ENCODE results near the gene PTPN2. TPM values are rescaled to one million over a fixed set of nuclear protein-coding genes. Genes with fewer than 3 reads are reported as not detected.

PTPN2 gene
- total RNA-seq, 2 experiments from 2014 or later: 49.4 to 53.8 TPM

DNA sequence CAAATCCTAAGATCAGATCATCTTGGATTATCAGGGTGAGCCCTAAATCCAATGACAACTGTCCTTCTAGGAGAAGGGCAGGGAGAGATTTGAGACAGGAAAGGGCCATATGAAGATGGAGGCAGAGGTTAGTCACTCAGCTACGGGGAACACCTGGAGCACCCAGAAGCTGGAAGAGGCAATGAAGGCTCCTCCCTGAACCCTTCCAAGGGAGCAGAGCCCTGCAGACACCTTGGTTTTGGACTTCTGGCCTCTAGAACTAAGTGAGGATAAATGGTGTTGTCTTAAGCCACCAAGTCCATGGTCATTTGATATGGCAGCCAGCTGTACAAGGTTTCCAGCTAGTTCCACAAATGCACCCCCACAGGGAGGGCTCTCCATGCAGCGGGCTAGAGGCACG is 6.9 kb upstream of the PTPN2 start:
- H3K36me3 ChIP-seq (ENCODE audit: insufficient read depth, low read length): no peaks in the 10 kb centered on the region
- H3K4me1 ChIP-seq (ENCODE audit: insufficient read depth, low read length): no peaks in the 10 kb centered on the region
- H3K4me3 Mint-ChIP-seq: no peak overlapping the region
- no peak overlapping the region for H3K27ac Mint-ChIP-seq
- peaks cover 0 to 13% of the 10 kb centered on the region in 2 experiments for H3K27me3 ChIP-seq (ENCODE audit: control insufficient read depth in 1 of 2, insufficient read depth in 2 of 2, low read length in 2 of 2)
- TF ChIP-seq, protein P1, sequence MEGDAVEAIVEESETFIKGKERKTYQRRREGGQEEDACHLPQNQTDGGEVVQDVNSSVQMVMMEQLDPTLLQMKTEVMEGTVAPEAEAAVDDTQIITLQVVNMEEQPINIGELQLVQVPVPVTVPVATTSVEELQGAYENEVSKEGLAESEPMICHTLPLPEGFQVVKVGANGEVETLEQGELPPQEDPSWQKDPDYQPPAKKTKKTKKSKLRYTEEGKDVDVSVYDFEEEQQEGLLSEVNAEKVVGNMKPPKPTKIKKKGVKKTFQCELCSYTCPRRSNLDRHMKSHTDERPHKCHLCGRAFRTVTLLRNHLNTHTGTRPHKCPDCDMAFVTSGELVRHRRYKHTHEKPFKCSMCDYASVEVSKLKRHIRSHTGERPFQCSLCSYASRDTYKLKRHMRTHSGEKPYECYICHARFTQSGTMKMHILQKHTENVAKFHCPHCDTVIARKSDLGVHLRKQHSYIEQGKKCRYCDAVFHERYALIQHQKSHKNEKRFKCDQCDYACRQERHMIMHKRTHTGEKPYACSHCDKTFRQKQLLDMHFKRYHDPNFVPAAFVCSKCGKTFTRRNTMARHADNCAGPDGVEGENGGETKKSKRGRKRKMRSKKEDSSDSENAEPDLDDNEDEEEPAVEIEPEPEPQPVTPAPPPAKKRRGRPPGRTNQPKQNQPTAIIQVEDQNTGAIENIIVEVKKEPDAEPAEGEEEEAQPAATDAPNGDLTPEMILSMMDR (IDR thresholded peaks at IDR 0.05): no peak
- CTCF ChIA-PET: interaction anchor here (0.9 to 1.2 kb wide), 2 partner anchors 66 to 164 kb away, joined by 3 to 4 read pairs; no protein-coding TSS in a partner anchor
- H3K27ac ChIP-seq (ENCODE audit: low read depth in 1 of 2, low read length in 2 of 2): no peak overlapping the region
- DNase-seq (no peak), ATAC-seq (ENCODE audit: poor library complexity) (no peak)
- peaks cover 12% of the 10 kb centered on the region for H3K4me1 Mint-ChIP-seq (ENCODE audit: low read depth)
- H3K9me3 Mint-ChIP-seq: no peaks in the 10 kb centered on the region
- H3K9me3 ChIP-seq (ENCODE audit: control insufficient read depth in 1 of 2, insufficient read depth in 1 of 2, low read length in 2 of 2): peaks cover 0 to 4% of the 10 kb centered on the region in 2 experiments
- intact Hi-C loops (cut with DNase I, micrococcal nuclease): loop anchor here in 1 of 2 experiments (5.0 kb wide), 1 partner anchor 499 kb away; no protein-coding TSS in a partner anchor
- H3K27me3 Mint-ChIP-seq: peaks cover 18% of the 10 kb centered on the region
- POLR2A ChIA-PET: interaction anchor here (1.2 kb wide), 1 partner anchor 50 kb away, joined by 3 read pairs; no protein-coding TSS in a partner anchor
- no peaks in the 10 kb centered on the region for H3K36me3 Mint-ChIP-seq (ENCODE audit: low read depth)
- no peak overlapping the region for H3K4me3 ChIP-seq (ENCODE audit: low read length)

- CTCF ChIA-PET: interaction anchor here (0.6 to 1.3 kb wide), 2 partner anchors 122 to 160 kb away, joined by 3 to 4 read pairs; no protein-coding TSS in a partner anchor
- TF ChIP-seq, protein P1 (IDR thresholded peaks at IDR 0.05): no peak
- ATAC-seq (ENCODE audit: poor library complexity) (no peak), DNase-seq (peak in 2 of 14 experiments; percentile 47 to 54)
- Mint-ChIP-seq H3K27me3 (no peaks in the 10 kb centered on the region), H3K9me3 (no peaks in the 10 kb centered on the region), H3K4me1 (ENCODE audit: low read depth) (peaks cover 37% of the 10 kb centered on the region), H3K36me3 (ENCODE audit: low read depth) (peaks cover 18% of the 10 kb centered on the region), H3K4me3 (peak overlapping the region; percentile 64), H3K27ac (peak overlapping the region; percentile 99)
- intact Hi-C loops (cut with DNase I, micrococcal nuclease): loop anchor here in 1 of 2 experiments (2.0 to 10.0 kb wide), 3 partner anchors 106 to 838 kb away; partner anchors contain the start of genes CEP192, CEP76, FAM210A and PSMG2
- H3K4me3 ChIP-seq (ENCODE audit: low read length): no peak overlapping the region
- peaks cover 0 to 4% of the 10 kb centered on the region in 2 experiments for H3K9me3 ChIP-seq (ENCODE audit: control insufficient read depth in 1 of 2, insufficient read depth in 1 of 2, low read length in 2 of 2)
- H3K36me3 ChIP-seq (ENCODE audit: insufficient read depth, low read length): no peaks in the 10 kb centered on the region
- peak overlapping the region in 1 of 2 donors; percentile 21 for H3K27ac ChIP-seq (ENCODE audit: low read depth in 1 of 2, low read length in 2 of 2)
- H3K4me1 ChIP-seq (ENCODE audit: insufficient read depth, low read length): peaks cover 22% of the 10 kb centered on the region
- POLR2A ChIA-PET: interaction anchor here (1.1 to 1.2 kb wide), 2 partner anchors 104 to 111 kb away, joined by 4 to 6 read pairs; partner anchors contain the start of gene CEP192
- no peaks in the 10 kb centered on the region for H3K27me3 ChIP-seq (ENCODE audit: control insufficient read depth in 1 of 2, insufficient read depth in 2 of 2, low read length in 2 of 2)
Observed at GRCh38 chr18:12886498-12887126, 2.6 kb upstream of the PTPN2 start.

- Histone ChIP-seq H3K4me3 (ENCODE audit: low read length) (no peak overlapping the region), H3K4me1 (ENCODE audit: insufficient read depth, low read length) (peaks cover 33% of the 10 kb centered on the region), H3K36me3 (ENCODE audit: insufficient read depth, low read length) (no peaks in the 10 kb centered on the region), H3K27ac (ENCODE audit: low read depth in 1 of 2, low read length in 2 of 2) (peak overlapping the region in 1 of 2 donors; percentile 79), H3K9me3 (ENCODE audit: control insufficient read depth in 1 of 2, insufficient read depth in 1 of 2, low read length in 2 of 2) (peaks cover 0 to 2% of the 10 kb centered on the region in 2 experiments), H3K27me3 (ENCODE audit: control insufficient read depth in 1 of 2, insufficient read depth in 2 of 2, low read length in 2 of 2) (no peaks in the 10 kb centered on the region)
- CTCF ChIA-PET: interaction anchor here (1.3 kb wide), 1 partner anchor 330 kb away, joined by 4 read pairs; no protein-coding TSS in a partner anchor
- intact Hi-C loops (cut with DNase I, micrococcal nuclease): loop anchor here in 1 of 2 experiments (2.0 to 10.0 kb wide), 3 partner anchors 107 to 839 kb away; partner anchors contain the start of genes AFG3L2, CEP192, FAM210A and RNMT
- Mint-ChIP-seq H3K9me3 (no peaks in the 10 kb centered on the region), H3K36me3 (ENCODE audit: low read depth) (peaks cover 18% of the 10 kb centered on the region), H3K27ac (peak overlapping the region; percentile 99), H3K27me3 (no peaks in the 10 kb centered on the region), H3K4me3 (peak overlapping the region; percentile 97), H3K4me1 (ENCODE audit: low read depth) (peaks cover 48% of the 10 kb centered on the region)
- ATAC-seq (ENCODE audit: poor library complexity) (no peak), DNase-seq (peak in 1 of 14 experiments; percentile 22)
- POLR2A ChIA-PET: interaction anchor here (1.2 to 3.6 kb wide), 3 partner anchors 46 to 106 kb away, joined by 4 to 45 read pairs (median 24); partner anchors contain the start of genes CEP192 and SEH1L
- TF ChIP-seq, protein P1 (IDR thresholded peaks at IDR 0.05): no peak
Observed at GRCh38 chr18:12885500-12885899, 1.5 kb upstream of the PTPN2 start.

Measured in CD4-positive, alpha-beta T cell (primary cell).